Gastroesophageal sphincter (tissue), 3 donors: ENCODE measurements around the gene IQCF5.

Experiments
- CTCF ChIP-seq, 4 experiments: fragments of 200-600 bp in 2 of 4; fragments of 450-650 bp in 2 of 4; sonication (generic) in 1 of 4; IDR thresholded peaks; one replicate each; pipeline ENCODE4 v1.5.1; 2017 to 2019; ENCODE audit warnings: antibody characterized with exemption in 4 of 4, mild to moderate bottlenecking in 2 of 4, moderate library complexity in 2 of 4
- EP300 ChIP-seq: sonication (generic); formaldehyde crosslinking; IDR thresholded peaks from one replicate; pipeline ENCODE4 v1.6.1; 2017; ENCODE audit warnings: antibody characterized with exemption, mild to moderate bottlenecking
- POLR2A ChIP-seq, 2 donors: fragments of 450-650 bp; IDR thresholded peaks; one replicate each; pipeline ENCODE4 v1.6.1; 2017; ENCODE audit warnings: antibody characterized with exemption in 2 of 2, mild to moderate bottlenecking in 2 of 2, moderate library complexity in 1 of 2
- POLR2AphosphoS5 ChIP-seq: sonication (generic); formaldehyde crosslinking; IDR thresholded peaks from one replicate; pipeline ENCODE4 v1.6.1; 2017; ENCODE audit warnings: antibody characterized with exemption

GRCh38 chr3:51894391-51894790 lies 19.0 kb upstream of the IQCF5 start:
- TF ChIP-seq CTCF (IDR thresholded peaks at IDR 0.05) (no peak), EP300 (no peak), POLR2A (IDR thresholded peaks at IDR 0.05) (no peak), POLR2AphosphoS5 (no peak)
